WI38 (cell line): ENCODE data around the gene NOTCH1.

Experiments
- H3K4me3 ChIP-seq: 2 replicates; pipeline ENCODE4 v1.5.1; 2011; ENCODE audit warnings: low read depth, mild to moderate bottlenecking, control low read depth, low read length
- CTCF ChIP-seq: IDR thresholded peaks from 2 replicates; pipeline ENCODE4 v1.5.1; 2012; ENCODE audit warnings: low read depth, mild to moderate bottlenecking, control low read depth, low read length

NOTCH1 gene

GRCh38 chr9:136502940-136503550 is 42.8 kb downstream of the NOTCH1 start:
- no peak for TF ChIP-seq CTCF
- H3K4me3 ChIP-seq = no peak overlapping the region

- no peak for TF ChIP-seq CTCF
- no peak overlapping the region for H3K4me3 ChIP-seq
These were observed 43.7 kb downstream of the NOTCH1 start for GRCh38 chr9:136502196-136502595.

- no peak overlapping the region for H3K4me3 ChIP-seq
- TF ChIP-seq CTCF = no peak
These were observed 44.2 kb downstream of the NOTCH1 start for GRCh38 chr9:136501686-136502085.

GRCh38 chr9:136499935-136500910 is 45.6 kb downstream of the NOTCH1 start:
- no peak for TF ChIP-seq CTCF

GRCh38 chr9:136499071-136499934 is 46.5 kb downstream of the NOTCH1 start:
- H3K4me3 ChIP-seq = no peak overlapping the region
- TF ChIP-seq CTCF = no peak

More at GRCh38 chr9:136499935-136500910, 45.6 kb downstream of the NOTCH1 start:
- H3K4me3 ChIP-seq = no peak overlapping the region

- H3K4me3 ChIP-seq = no peak overlapping the region
- no peak for TF ChIP-seq CTCF
These were observed 47.7 kb downstream of the NOTCH1 start for GRCh38 chr9:136497916-136498695.
